Adipocyte (in vitro differentiated cells): ENCODE measurements around the gene UBE2O.

Source experiments
- DNase-seq: peaks from one replicate; pipeline ENCODE4 v3.0.0-alpha.2; 2015; ENCODE audit warnings: low read depth
- H3K27me3 ChIP-seq: replicated peaks from 2 replicates; pipeline ENCODE4 v1.7.0; 2013; ENCODE audit warnings: mild to moderate bottlenecking, low read length, moderate library complexity; ENCODE audit not compliant: control insufficient read depth, insufficient read depth
- H3K36me3 ChIP-seq: 2 replicates; pipeline ENCODE4 v1.7.0; 2013; ENCODE audit warnings: low read length, mild to moderate bottlenecking, moderate library complexity; ENCODE audit not compliant: control insufficient read depth, insufficient read depth, severe bottlenecking
- H3K4me1 ChIP-seq: 2 replicates; pipeline ENCODE4 v1.7.0; 2013; ENCODE audit warnings: mild to moderate bottlenecking, low read length, moderate library complexity; ENCODE audit not compliant: control insufficient read depth, insufficient read depth
- H3K4me3 ChIP-seq: 2 replicates; pipeline ENCODE4 v1.7.0; 2013; ENCODE audit warnings: mild to moderate bottlenecking, low read length, moderate library complexity
- H3K9ac ChIP-seq: 2 replicates; pipeline ENCODE4 v1.7.0; 2013; ENCODE audit warnings: mild to moderate bottlenecking, low read length, moderate library complexity
- H3K9me3 ChIP-seq: 2 replicates; pipeline ENCODE4 v1.7.0; 2013; ENCODE audit warnings: mild to moderate bottlenecking, low read length, moderate library complexity; ENCODE audit not compliant: control insufficient read depth

UBE2O gene

DNA sequence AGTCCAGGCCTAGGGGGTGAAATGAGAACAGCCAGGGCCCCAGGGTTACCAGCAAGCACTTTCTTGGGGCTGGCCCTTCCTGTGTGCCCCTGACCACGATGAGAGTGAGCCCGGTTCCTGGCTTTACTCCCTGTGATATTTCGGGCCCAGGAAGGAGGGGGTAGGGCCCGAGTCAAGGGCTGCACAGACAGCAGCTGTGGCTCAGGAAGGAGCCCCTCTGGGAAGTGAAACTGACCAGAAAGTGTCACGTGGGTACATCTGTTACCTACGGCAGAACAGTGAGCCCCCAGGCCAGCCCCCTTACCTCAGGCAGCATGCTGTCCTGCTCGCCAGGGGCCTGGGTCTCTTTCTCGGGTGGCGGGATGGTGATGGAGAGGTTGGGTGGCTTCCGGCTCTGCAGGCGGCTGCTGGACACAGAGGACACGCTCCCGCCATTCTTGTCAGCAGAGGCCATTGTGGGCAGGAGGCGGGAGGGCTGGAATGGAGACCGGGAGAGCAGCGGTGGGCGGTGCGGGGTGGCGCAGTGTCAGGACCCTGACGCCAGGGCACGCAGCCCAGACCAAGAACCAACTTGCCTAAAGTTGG lies 28.2 kb upstream of the UBE2O start:
- H3K9ac ChIP-seq: no peak overlapping the region
- H3K27me3 ChIP-seq: no peaks in the 10 kb centered on the region
- no peak overlapping the region for H3K4me3 ChIP-seq
- H3K9me3 ChIP-seq: no peaks in the 10 kb centered on the region
- no peak for DNase-seq
- H3K36me3 ChIP-seq: no peaks in the 10 kb centered on the region
- H3K4me1 ChIP-seq: no peaks in the 10 kb centered on the region

- H3K9ac ChIP-seq: no peak overlapping the region
- no peak for DNase-seq
- H3K4me1 ChIP-seq: no peaks in the 10 kb centered on the region
- no peaks in the 10 kb centered on the region for H3K9me3 ChIP-seq
- H3K36me3 ChIP-seq: no peaks in the 10 kb centered on the region
- H3K4me3 ChIP-seq: no peak overlapping the region
- H3K27me3 ChIP-seq: no peaks in the 10 kb centered on the region
Measured at GRCh38 chr17:76480632-76481031, 27.7 kb upstream of the UBE2O start.

GRCh38 chr17:76479515-76480060 lies 26.6 kb upstream of the UBE2O start:
- Histone ChIP-seq H3K9ac (no peak overlapping the region), H3K4me3 (no peak overlapping the region), H3K36me3 (no peaks in the 10 kb centered on the region), H3K27me3 (no peaks in the 10 kb centered on the region), H3K9me3 (no peaks in the 10 kb centered on the region), H3K4me1 (no peaks in the 10 kb centered on the region)
- no peak for DNase-seq

DNA sequence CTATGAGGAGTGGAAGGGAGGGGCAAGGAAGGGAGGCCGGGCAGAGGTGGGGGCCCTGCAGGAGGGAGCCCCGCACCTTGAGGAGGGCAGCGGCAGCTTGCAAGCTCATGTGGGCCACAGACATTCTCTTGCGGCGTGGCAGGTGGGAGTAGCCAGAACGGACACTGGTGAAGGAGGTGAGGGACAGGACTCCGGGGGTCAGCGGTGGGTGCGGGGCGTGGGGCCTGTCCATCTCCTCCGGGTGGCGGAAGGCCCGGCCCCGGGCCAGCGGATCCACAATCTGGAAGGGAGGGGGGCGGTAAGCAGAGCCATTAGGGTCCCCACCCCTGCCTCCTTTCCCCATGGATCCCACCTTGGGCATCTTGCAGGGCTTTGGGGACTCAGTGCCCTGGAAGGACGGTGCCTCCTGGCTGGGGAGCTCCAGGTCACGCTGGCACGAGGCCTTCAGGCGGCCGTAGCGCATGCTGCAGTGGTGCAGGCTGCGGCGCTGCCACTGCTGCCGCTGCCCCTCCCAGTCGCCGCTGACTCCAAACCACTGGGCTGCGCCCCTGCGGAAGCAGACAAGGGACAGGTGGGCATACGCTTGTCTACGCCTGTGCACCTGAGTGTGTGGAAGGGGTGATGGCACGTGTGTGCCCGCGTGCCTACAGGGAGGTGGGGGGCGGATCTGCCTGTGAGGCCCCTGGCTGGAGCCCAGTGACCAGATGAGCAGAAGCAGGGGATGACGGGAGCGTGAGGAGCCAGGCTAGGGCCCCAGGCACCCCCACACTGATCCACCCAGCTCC lies 26.0 kb upstream of the UBE2O start:
- DNase-seq: no peak
- no peaks in the 10 kb centered on the region for H3K4me1 ChIP-seq

DNA sequence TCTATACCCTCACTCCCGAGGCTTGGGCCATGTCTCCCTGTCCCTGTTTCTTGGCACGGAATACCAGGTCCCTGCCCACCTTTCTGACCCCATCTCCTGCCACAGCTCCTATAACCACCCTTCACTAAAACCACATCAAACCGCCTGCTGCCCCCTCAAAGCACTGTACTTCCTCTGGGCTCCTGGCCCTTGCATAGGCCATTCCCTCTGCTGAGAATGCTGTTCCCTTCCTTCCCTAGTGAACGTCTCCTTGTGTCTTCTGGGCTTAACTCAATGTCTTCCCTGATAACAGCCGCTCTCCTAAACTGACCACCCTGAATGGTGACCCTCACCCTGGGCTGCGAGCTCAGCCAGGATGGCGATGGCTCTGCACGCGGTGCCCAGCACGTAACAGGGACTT lies 25.1 kb upstream of the UBE2O start:
- no peaks in the 10 kb centered on the region for H3K27me3 ChIP-seq
- no peak for DNase-seq
- no peaks in the 10 kb centered on the region for H3K9me3 ChIP-seq
- H3K9ac ChIP-seq: no peak overlapping the region
- no peaks in the 10 kb centered on the region for H3K36me3 ChIP-seq
- H3K4me3 ChIP-seq: no peak overlapping the region
- no peaks in the 10 kb centered on the region for H3K4me1 ChIP-seq

More for the DNA sequence above, 26.0 kb upstream of the UBE2O start:
- Histone ChIP-seq H3K9me3 (no peaks in the 10 kb centered on the region), H3K9ac (no peak overlapping the region), H3K36me3 (no peaks in the 10 kb centered on the region), H3K27me3 (no peaks in the 10 kb centered on the region), H3K4me3 (no peak overlapping the region)

GRCh38 chr17:76477576-76477975 lies 24.6 kb upstream of the UBE2O start:
- Histone ChIP-seq H3K9me3 (no peaks in the 10 kb centered on the region), H3K9ac (no peak overlapping the region), H3K4me1 (no peaks in the 10 kb centered on the region), H3K36me3 (no peaks in the 10 kb centered on the region), H3K27me3 (no peaks in the 10 kb centered on the region), H3K4me3 (no peak overlapping the region)
- DNase-seq: no peak

GRCh38 chr17:76476736-76477135 lies 23.8 kb upstream of the UBE2O start:
- Histone ChIP-seq H3K36me3 (no peaks in the 10 kb centered on the region), H3K4me1 (no peaks in the 10 kb centered on the region), H3K4me3 (no peak overlapping the region), H3K9ac (no peak overlapping the region), H3K9me3 (no peaks in the 10 kb centered on the region), H3K27me3 (no peaks in the 10 kb centered on the region)
- DNase-seq: no peak

- no peak overlapping the region for H3K9ac ChIP-seq
- H3K36me3 ChIP-seq: no peaks in the 10 kb centered on the region
- H3K4me1 ChIP-seq: no peaks in the 10 kb centered on the region
- peaks cover 2% of the 10 kb centered on the region for H3K27me3 ChIP-seq
- no peak for DNase-seq
- no peaks in the 10 kb centered on the region for H3K9me3 ChIP-seq
- H3K4me3 ChIP-seq: no peak overlapping the region
Measured at GRCh38 chr17:76475302-76475701, 22.4 kb upstream of the UBE2O start.

- H3K4me1 ChIP-seq: no peaks in the 10 kb centered on the region
- H3K36me3 ChIP-seq: no peaks in the 10 kb centered on the region
- DNase-seq: no peak
- no peak overlapping the region for H3K9ac ChIP-seq
- H3K9me3 ChIP-seq: no peaks in the 10 kb centered on the region
- no peak overlapping the region for H3K4me3 ChIP-seq
- H3K27me3 ChIP-seq: peaks cover 2% of the 10 kb centered on the region
Measured at GRCh38 chr17:76474894-76475293, 21.9 kb upstream of the UBE2O start.

GRCh38 chr17:76474238-76474637 lies 21.3 kb upstream of the UBE2O start:
- H3K4me3 ChIP-seq: no peak overlapping the region
- H3K36me3 ChIP-seq: no peaks in the 10 kb centered on the region
- DNase-seq: no peak
- peaks cover 2% of the 10 kb centered on the region for H3K27me3 ChIP-seq
- H3K4me1 ChIP-seq: no peaks in the 10 kb centered on the region
- no peaks in the 10 kb centered on the region for H3K9me3 ChIP-seq
- no peak overlapping the region for H3K9ac ChIP-seq

- no peak for DNase-seq
- H3K27me3 ChIP-seq: peaks cover 8% of the 10 kb centered on the region
- no peak overlapping the region for H3K9ac ChIP-seq
- H3K4me1 ChIP-seq: no peaks in the 10 kb centered on the region
- no peaks in the 10 kb centered on the region for H3K9me3 ChIP-seq
- H3K4me3 ChIP-seq: no peak overlapping the region
- H3K36me3 ChIP-seq: no peaks in the 10 kb centered on the region
Measured at GRCh38 chr17:76473541-76473985, 20.6 kb upstream of the UBE2O start.
